A673 (cell line): Measurements from ENCODE around the gene MROH2A. TPM values are rescaled to one million over a fixed set of nuclear protein-coding genes. Genes with fewer than 3 reads are reported as not detected.
"Not testable (repeated sequence)": the region's sequence is repeated elsewhere in the genome, so short reads cannot be mapped to it uniquely, and the experiment has no call there.

Source experiments
- BruUV-seq: library from RNA; stranded (reverse); fragments of 400-500 nt; replicated peaks from 2 replicates; lab custom pipeline; 2021; lab: Mats Ljungman, UMichigan
- CTCF ChIA-PET: fragments of 300-600 bp; sonication (Branson Sonifier 250); formaldehyde crosslinking; loops from one replicate; lab custom pipeline; 2022; ENCODE audit warnings: antibody characterized with exemption; lab: Charles Lee
- POLR2A ChIA-PET: fragments of 300-600 bp; sonication (Branson Sonifier 250); formaldehyde crosslinking; loops from one replicate; lab custom pipeline; 2022; ENCODE audit warnings: antibody characterized with exemption; ENCODE audit not compliant: low non-redundant PET; lab: Charles Lee
- DNase-seq: peaks from one replicate; pipeline ENCODE4 v3.0.0-alpha.2; 2015; ENCODE audit warnings: low spot score
- H3K27ac ChIP-seq: fragments of 200-600 bp; sonication (generic); 2 replicates; pipeline ENCODE4 v1.5.1; 2016; ENCODE audit warnings: mixed run types, low read depth, mild to moderate bottlenecking, mixed read lengths, antibody characterized with exemption, low read length; ENCODE audit not compliant: poor library complexity, severe bottlenecking
- H3K27me3 ChIP-seq: fragments of 200-600 bp; sonication (generic); replicated peaks from 2 replicates; pipeline ENCODE4 v1.6.1; 2017; ENCODE audit warnings: mixed run types, low read depth, mild to moderate bottlenecking, mixed read lengths, antibody characterized with exemption, low read length; ENCODE audit not compliant: insufficient read depth, poor library complexity
- H3K36me3 ChIP-seq: fragments of 200-600 bp; sonication (generic); 2 replicates; pipeline ENCODE4 v1.6.1; 2016; ENCODE audit warnings: mixed run types, mild to moderate bottlenecking, mixed read lengths, antibody characterized with exemption, low read length; ENCODE audit not compliant: insufficient read depth, poor library complexity, severe bottlenecking
- H3K4me1 ChIP-seq: fragments of 200-600 bp; sonication (generic); 2 replicates; pipeline ENCODE4 v1.6.1; 2017; ENCODE audit warnings: mixed run types, mild to moderate bottlenecking, mixed read lengths, antibody characterized with exemption, low read length; ENCODE audit not compliant: insufficient read depth, poor library complexity, severe bottlenecking
- H3K4me3 ChIP-seq: fragments of 200-600 bp; sonication (generic); 2 replicates; pipeline ENCODE4 v1.5.1; 2016; ENCODE audit warnings: low read depth, mixed run types, mild to moderate bottlenecking, mixed read lengths, low read length; ENCODE audit not compliant: poor library complexity, severe bottlenecking
- H3K9me3 ChIP-seq: fragments of 200-600 bp; sonication (generic); 2 replicates; pipeline ENCODE4 v1.6.1; 2016; ENCODE audit warnings: mixed run types, low read depth, mild to moderate bottlenecking, mixed read lengths, antibody characterized with exemption, low read length; ENCODE audit not compliant: poor library complexity, severe bottlenecking
- EZH2 ChIP-seq: fragments of 200-600 bp; sonication (generic); IDR thresholded peaks from 2 replicates; pipeline ENCODE4 v1.6.1; 2017; ENCODE audit warnings: borderline replicate concordance, low read depth, mild to moderate bottlenecking, mixed read lengths, antibody characterized with exemption, low read length; ENCODE audit not compliant: poor library complexity, severe bottlenecking
- intact Hi-C: fragments of 100-400 bp; cut with micrococcal nuclease; formaldehyde crosslinking; loops from one replicate; pipeline ENCODE4 v1.10.0; 2022; ENCODE audit not compliant: unreplicated experiment
- total RNA-seq: library from RNA; stranded (reverse); gene quantifications from 2 replicates; pipeline ENCODE4 v1.2.3, GENCODE V29; 2021
- TF ChIP-seq, protein P1 (sequence below): fragments of 300-800, 200-600 bp; sonication (generic); conservative IDR thresholded peaks from 2 replicates; pipeline ENCODE4 v1.5.1; 2017; ENCODE audit warnings: low read depth, mild to moderate bottlenecking, antibody characterized with exemption, low read length, moderate library complexity, mixed read lengths

The MROH2A gene
- total RNA-seq, 1 experiment from 2014 or later, result 1.3 TPM

DNA sequence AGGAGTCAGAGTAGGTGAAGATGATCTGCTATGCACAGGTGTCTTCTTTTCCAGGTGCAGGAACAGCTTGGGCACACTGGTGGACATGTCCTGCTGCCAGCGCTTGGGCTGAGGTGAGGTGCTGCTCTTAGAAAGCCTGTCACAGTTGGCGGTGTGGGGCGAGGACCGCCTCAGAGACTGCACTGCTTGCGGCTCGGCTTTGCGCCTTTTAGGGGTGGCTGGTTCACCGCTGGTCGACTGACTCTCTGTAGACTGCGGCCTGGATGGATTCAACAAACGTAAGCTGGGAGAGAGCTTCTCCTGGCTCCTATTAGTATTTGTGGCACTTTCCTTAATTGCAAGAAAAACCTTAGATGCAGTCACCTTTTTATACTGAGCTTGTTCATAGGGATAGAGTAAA lies 88.3 kb downstream of the MROH2A start:
- H3K4me1 ChIP-seq, result no peaks in the 10 kb centered on the region
- H3K9me3 ChIP-seq, result peaks cover 5% of the 10 kb centered on the region
- no peak for DNase-seq
- ChIA-PET CTCF (no interaction called here), POLR2A (no interaction called here)
- H3K36me3 ChIP-seq, result peaks cover 8% of the 10 kb centered on the region
- no peak overlapping the region for H3K4me3 ChIP-seq
- no TSS peak for BruUV-seq
- TF ChIP-seq, protein P1, sequence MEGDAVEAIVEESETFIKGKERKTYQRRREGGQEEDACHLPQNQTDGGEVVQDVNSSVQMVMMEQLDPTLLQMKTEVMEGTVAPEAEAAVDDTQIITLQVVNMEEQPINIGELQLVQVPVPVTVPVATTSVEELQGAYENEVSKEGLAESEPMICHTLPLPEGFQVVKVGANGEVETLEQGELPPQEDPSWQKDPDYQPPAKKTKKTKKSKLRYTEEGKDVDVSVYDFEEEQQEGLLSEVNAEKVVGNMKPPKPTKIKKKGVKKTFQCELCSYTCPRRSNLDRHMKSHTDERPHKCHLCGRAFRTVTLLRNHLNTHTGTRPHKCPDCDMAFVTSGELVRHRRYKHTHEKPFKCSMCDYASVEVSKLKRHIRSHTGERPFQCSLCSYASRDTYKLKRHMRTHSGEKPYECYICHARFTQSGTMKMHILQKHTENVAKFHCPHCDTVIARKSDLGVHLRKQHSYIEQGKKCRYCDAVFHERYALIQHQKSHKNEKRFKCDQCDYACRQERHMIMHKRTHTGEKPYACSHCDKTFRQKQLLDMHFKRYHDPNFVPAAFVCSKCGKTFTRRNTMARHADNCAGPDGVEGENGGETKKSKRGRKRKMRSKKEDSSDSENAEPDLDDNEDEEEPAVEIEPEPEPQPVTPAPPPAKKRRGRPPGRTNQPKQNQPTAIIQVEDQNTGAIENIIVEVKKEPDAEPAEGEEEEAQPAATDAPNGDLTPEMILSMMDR, result no peak
- no peak for TF ChIP-seq EZH2
- H3K27ac ChIP-seq, result no peak overlapping the region
- H3K27me3 ChIP-seq, result no peaks in the 10 kb centered on the region
- intact Hi-C loops, result no loop called here

DNA sequence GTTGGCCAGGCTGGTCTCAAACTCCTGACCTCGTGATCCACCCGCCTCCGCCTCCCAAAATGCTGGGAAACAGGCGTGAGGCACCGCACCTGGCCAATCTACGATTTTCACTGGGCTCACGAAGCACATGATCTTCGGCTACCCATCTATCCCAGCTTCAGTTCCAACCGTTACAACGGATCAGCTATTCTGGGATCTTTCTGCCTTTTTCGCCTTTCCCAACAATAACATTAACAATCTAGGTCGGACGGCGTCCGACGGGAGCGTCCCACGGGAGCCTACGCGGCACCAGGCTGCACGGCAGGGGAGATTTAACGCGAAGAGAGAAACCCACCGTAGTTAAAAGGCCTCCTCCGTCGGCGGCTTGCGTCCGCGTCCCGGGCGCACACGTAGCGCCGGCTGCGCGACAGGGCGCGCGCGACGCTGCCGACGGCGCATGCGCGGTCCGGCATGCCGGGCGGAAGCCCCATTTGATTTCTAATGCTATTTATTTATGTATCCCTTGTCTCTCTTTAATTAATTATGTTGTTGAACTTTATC lies 89.9 kb downstream of the MROH2A start, which contains the start of gene MSL3B:
Gene MSL3B, minus strand, starts transcription at position 394 of the 540 bp plus-strand sequence.
- Histone ChIP-seq H3K27me3 (peaks cover 3% of the 10 kb centered on the region), H3K4me1 (no peaks in the 10 kb centered on the region), H3K27ac (peak within 1 kb of the TSS; percentile 87), H3K36me3 (peaks cover 8% of the 10 kb centered on the region), H3K4me3 (peak within 1 kb of the TSS; percentile 59), H3K9me3 (peaks cover 5% of the 10 kb centered on the region)
- TF ChIP-seq, protein P1, result no peak
- no peak for TF ChIP-seq EZH2
- intact Hi-C loops, result no loop called here
- ChIA-PET CTCF (no interaction called here), POLR2A (no interaction called here)
- DNase-seq, result peak; percentile 84
- BruUV-seq, result no TSS peak

DNA sequence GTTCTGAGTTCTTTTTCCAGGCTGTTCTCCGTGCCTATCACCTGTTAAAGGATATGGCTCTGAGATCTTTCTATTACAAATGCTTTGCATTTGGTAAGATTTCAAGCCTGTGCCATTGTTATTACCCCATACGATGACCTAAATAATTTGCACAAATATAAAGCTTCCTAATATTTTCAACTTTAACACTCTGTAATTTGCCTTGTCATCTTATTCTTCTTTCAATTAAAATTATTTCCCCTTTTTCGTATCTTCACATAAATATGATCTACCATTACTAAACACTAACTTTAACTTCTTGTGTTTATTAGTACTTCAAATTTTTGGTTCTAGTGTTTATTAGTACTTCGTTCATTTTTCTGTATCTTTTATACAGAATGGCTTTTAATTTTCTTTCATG lies 93.3 kb downstream of the MROH2A start:
- no peak for DNase-seq
- H3K4me1 ChIP-seq, result no peaks in the 10 kb centered on the region
- no peak overlapping the region for H3K4me3 ChIP-seq
- H3K36me3 ChIP-seq, result peaks cover 3% of the 10 kb centered on the region
- no peak for TF ChIP-seq EZH2
- TF ChIP-seq, protein P1, result no peak
- no peak overlapping the region for H3K27ac ChIP-seq
- ChIA-PET CTCF (no interaction called here), POLR2A (no interaction called here)
- intact Hi-C loops, result no loop called here
- no TSS peak for BruUV-seq
- H3K27me3 ChIP-seq, result peaks cover 14% of the 10 kb centered on the region
- peaks cover 5% of the 10 kb centered on the region for H3K9me3 ChIP-seq

- BruUV-seq, H3K36me3 ChIP-seq, H3K4me3 ChIP-seq, H3K27ac ChIP-seq, H3K4me1 ChIP-seq, POLR2A ChIA-PET, CTCF ChIA-PET, intact Hi-C loops, DNase-seq, H3K9me3 ChIP-seq: not testable (repeated sequence)
- H3K27me3 ChIP-seq, result peaks cover 14% of the 10 kb centered on the region
Observed at GRCh38 chr2:233872125-233872524, 94.0 kb downstream of the MROH2A start.
